Activated CD8-positive, alpha-beta memory T cell treated with anti-CD3 and anti-CD28 coated beads for 4 hours (primary cell): ENCODE results near the gene TMEM116.
"Not testable (repeated sequence)": the region's sequence is repeated elsewhere in the genome, so short reads cannot be mapped to it uniquely, and the experiment has no call there.

Experiments
- DNase-seq, 2 donors: peaks; one replicate each; pipeline ENCODE4 v3.0.0-alpha.2; 2020; ENCODE audit warnings: low read depth in 2 of 2

The TMEM116 gene

DNA sequence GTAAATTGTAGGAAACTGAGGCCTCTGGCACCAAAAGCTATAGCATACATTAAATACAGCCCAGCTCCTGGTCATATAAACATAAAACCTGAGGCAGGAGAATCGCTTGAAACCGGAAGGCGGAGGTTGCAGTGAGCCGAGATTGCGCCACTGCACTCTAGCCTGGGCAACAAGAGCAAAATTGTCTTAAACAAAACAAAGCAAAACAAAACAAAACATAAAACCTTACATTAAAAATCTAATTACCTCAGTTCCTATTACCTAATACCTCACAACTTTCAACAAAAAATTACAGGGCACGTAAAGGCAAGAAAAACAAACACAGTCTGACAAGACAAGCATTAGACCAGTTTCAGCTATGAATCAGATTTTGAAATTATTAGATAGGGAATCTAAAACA, 36.7 kb downstream of the TMEM116 start:
- DNase-seq, result no peak

DNA sequence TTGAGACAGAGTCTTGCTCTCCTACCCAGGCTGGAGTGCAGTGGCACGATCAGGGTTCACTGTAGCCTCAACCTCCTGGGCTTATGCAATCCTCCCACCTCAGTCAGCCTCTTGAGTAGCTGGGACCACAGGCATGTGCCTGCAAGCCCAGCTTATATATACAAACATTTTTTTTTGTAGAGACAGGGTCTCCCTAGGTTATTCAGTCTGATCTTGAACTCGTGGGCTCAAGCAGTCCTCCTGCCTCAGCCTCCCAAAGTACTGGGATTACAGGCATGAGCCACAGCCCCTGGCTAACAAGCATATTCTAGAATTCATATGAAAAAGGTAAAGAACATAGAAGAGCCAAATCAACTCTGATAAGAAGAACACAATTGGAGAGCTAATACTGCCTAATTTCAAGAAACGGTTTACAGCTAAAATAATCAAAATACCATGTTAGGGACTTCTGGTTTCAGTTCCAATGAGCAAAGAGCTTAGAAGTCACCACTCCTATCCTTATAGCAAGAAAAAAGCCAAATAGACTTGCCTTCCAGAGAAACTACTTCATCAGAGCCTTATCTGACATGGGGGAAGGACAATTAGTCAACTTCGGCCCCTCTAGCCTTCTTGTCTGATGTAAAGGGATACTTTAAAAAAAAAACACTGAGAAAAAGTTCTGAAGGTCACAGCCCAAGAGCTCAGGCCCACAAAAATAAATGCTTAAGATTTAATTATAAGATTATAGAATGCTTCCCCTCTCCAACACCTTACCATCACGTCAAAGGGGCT, 37.6 kb downstream of the TMEM116 start:
- no peak for DNase-seq

DNA sequence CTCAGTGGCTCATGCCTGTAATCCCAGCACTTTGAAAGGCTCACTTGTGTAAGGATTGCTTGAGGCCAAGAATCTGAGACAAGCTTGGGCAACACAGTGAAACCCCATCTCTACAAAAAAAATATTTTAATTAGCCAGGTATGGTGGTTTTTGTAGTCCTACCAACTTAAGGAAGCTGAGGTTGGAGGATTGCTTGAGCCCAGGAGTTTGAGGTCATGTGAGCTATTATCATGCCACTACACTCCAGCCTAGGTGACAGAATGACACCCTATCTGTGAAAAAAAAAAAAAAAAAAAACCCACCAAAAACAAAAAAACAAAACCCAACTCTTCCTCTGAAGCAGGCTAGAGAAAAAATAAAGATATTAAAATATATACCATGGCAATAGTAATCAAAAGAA, 41.2 kb downstream of the TMEM116 start:
- DNase-seq, result no peak

DNA sequence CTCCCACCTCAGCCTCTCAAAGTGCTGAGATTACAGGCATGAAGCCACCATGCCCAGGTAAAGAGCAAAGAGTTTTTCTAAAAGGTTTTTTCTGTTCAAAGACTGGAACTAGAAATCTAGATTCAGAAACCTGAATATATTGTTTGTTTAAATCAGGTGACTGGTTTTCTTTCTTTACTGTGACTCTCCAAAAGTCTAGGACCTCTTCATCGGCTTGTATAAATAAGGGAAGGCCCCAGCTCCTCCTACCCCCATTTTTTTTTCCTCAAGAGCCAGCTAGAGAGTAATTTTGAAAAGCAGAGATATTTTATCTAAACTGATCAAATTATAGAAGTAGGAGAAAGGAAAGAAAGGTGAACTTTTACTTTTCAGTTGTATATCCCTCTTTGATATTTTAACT, 48.0 kb downstream of the TMEM116 start:
- DNase-seq, result no peak

DNA sequence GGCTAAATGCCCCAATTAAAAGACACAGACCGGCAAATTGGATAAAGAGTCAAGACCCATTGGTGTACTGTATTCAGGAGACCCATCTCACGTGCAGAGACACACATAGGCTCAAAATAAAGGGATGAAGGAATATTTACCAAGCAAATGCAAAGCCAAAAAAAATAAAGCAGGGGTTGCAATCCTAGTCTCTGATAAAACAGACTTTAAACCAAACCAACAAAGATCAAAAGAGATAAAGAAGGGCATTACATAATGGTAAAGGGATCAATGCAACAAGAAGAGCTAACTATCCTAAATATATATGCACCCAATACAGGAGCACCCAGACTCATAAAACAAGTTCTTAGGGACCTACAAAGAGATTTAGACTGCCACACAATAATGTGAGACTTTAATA, 53.4 kb downstream of the TMEM116 start:
- DNase-seq, result not testable (repeated sequence)

DNA sequence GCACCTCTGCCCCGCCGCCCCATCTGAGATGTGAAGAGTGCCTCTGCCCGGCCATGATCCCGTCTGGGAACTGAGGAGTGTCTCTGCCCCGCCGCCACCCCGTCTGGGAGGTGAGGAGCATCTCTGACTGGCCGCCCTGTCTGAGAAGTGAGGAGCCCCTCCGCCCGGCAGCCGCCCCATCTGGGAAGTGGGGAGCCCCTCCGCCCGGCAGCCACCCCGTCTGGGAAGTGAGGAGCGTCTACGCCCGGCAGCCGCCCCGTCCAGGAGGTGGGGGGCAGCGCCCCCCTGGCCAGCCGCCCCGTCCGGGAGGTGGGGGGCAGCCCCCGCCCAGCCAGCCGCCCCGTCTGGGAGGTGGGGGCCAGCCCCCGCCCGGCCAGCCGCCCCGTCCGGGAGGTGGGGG, 55.7 kb downstream of the TMEM116 start:
- not testable (repeated sequence) for DNase-seq

DNA sequence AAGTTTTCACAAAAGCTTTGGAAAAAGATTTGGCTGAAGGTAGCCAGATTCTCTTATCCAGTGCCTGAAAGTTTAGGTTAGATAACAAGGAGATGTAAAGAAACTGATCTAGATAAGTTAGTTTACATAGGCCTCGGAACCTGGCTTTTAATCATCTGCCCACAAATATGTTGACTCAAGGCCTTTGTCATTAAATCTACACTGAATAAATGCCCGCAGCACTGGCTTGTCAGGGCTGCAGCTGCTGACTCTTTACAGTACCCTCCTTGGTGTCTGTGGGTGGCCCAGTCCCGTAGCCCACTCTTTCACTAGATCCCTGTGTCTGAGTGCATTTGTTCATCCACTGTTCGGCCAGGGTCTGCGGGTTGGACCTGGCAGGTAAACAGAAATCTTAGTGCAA, 58.0 kb downstream of the TMEM116 start:
- DNase-seq, result no peak

DNA sequence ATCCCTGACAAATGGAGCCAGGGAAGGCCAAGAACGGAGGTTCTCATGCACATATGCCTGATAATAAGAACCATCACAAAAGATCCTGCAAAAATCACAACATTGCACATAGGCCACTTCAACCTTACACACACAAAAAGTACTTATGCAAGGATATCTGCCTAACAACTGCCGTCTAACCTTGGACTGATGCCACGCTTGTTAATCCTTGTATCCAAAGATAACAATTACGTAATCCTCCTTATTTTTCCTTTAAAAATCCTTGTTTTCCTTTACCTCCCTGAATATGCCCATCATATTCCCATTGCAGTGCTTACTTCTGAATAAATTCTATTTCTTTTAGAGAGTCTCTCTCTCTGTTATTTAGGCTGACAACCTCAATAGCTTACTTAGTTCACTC, 59.5 kb downstream of the TMEM116 start:
- DNase-seq, result no peak

DNA sequence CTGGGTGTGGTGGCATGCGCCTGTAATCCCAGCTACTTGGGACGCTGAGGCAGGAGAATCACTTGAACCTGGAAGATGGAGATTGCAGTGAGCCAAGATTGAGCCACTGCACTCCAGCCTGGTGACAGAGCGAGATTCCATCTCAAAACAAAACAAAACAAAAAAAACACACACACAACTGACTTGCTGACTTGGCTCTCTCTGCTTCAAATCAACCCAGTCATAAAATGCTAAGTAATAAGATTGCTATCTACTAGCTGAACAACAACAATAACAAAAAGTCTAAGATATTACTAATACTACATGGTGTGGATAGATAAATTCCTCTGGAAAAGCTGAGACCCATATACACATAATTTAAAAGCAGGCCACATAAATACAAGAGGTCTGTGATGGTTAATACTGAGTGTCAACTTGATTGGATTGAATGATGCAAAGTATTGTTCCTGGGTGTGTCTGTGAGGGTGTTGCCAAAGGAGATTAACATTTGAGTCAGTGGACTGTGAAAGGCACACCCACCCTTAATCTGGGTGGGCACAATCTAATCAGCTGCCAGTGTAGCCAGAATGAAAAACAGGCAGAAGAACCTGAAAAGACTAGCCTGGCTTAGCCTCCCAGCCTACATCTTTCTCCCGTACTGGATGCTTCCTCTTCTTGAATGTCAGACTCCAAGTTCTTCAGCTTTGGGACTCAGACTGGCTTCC, 60.7 kb downstream of the TMEM116 start:
- DNase-seq, result not testable (repeated sequence)

DNA sequence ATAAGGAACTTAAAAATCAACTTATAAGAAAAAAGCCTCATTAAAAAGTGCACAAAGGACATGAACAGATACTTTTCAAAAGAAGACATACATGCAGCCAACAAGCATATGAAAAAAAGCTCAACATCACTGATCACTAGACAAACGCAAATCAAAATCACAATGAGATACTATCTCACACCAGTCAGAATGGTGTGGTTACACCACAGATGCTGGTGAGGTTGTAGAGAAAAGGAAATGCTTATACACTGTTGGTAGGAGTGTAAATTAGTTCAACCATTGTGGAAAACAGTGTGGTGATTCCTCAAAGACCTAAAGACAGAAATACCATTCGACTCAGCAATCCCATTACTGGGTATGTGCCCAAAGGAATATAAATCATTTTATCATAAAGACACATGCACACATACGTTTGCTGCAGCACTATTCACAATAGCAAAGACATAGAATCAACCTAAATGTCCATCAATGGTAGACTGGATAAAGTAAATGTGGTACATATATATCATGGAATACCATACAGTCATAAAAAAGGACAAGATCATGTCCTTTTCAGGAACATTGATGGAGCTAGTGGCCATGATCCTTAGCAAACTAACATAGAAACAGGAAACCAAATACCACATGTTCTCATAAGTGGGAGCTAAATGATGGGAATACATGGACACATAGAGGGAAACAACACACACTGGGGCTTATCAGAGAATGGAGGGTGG, 61.8 kb downstream of the TMEM116 start:
- DNase-seq, result not testable (repeated sequence)

DNA sequence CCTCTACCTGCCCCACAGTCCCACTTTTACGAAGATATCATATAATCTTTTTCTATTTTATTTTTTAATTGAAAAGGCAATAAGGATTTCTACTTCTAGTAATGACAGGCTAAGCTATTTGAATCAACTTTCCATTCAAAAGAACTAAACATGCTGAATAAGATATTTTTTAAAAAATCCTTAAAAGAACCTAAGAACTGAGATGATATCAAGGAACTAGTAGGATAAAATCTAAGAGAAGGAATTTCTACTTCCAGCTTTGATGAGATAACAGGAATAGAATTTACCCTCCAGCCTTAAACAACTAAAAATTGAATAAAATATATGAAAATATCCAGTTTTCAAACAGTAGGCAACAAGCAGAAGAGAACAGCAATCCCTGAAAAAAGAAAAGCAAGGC, 69.0 kb downstream of the TMEM116 start:
- no peak for DNase-seq

DNA sequence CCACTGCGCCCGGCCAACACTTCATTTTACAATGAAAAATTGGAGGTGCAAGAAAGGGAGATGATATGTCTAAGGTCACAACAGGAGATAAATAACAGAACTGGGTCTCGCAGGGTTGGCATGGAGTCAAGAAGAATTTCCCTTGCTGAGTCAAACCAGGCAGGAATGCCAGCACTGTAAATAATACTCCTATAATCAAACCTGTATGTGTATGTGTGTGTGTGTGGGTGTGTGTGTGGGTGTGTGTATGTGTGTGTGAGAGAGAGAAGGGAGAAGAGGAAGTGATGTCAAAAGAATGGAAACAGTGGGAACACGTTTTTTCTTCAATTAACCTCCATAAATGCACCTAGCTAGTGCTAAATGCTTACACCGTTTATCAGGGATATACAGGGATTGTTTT, 70.4 kb downstream of the TMEM116 start:
- no peak for DNase-seq

DNA sequence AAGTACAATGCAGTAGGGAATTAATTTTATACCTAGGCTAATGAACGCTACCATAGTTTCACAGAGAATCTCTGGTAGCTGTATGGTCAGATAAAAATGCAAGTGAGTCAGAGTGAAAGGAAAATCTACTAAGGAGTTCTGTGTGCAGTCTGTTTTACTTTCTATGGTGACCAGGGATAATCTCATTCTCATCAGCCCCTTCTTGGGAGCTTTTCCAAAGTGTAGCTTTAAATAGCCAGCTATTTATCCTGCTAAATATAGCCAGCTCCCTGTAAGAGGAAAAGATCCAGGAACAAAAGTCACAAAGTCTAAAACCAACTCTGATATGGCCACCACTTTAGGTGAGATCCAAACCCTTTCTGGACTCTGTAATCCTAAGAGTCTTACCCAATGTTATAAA, 75.5 kb downstream of the TMEM116 start:
- no peak for DNase-seq

DNA sequence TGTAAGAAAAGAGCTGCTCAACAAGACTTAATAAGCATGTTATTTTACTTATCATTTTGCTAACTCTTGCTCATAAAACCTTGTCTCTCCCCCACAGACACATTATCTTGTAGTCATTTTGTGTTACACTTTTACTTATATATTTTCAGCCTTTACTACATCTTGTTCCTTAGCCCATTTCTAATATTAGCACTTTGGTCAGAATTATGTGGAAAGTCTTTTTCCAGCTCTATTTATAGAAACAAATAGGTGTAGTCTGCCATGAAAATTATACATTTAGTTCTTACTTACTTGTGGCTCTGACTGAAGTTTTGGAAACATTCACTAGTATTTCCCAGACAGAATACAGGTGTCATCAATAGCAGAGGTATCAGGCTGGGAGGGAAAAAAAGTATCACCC, 76.1 kb downstream of the TMEM116 start:
- DNase-seq, result no peak

DNA sequence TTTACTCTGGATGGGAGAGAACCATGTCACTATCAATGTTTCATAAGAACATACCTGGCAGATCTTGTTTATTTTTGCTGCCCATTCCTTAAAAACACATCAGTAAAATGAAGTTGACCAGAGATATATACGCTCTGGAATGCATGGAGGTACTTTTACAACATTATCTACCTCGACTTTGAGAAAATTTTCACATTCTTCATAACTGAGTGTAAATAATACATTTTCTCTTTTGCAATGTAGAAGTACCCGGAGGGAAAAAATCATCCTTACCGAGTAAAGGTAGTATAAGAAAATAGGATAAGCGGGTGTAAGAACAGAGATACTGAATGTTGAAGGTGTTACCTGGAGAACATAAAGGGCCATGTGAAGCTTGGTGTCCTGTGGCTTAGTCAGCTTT, 80.7 kb downstream of the TMEM116 start:
- no peak for DNase-seq

DNA sequence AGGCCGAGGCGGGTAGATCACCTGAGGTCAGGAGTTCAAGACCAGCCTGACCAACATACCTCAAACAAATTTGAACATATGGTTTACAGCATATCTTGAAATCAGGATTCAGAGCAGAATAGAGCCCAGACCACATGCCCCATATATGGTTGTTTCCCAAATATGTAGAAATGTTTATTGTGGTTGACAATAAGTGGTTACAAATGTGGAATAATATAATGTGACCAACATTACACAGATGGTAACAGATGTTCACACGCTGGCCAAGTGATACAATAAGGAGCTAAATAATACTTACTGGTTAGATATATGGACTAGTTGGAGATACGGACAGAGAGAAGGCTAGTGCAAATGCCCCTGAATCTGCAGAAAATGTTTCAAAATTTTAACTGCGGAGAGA, 85.6 kb downstream of the TMEM116 start:
- no peak for DNase-seq

DNA sequence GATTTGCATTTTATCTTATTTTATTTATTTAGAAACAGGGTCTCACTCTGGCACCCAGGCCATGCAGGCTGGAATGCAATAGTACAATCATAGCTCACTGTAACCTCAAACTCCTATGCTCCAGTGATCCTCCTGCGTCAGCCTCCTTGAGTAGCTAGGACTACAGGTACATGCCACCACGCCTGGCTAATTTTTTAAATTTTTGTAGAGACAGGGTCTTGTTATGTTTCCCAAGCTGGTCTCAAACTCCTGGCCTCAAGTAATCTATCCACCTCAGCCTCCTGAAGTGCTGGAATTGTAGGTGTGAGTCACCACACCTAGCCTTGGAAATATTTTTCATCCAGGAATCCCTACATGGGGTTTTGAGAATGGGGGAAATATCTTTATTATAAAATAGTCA, 86.3 kb downstream of the TMEM116 start:
- no peak for DNase-seq

DNA sequence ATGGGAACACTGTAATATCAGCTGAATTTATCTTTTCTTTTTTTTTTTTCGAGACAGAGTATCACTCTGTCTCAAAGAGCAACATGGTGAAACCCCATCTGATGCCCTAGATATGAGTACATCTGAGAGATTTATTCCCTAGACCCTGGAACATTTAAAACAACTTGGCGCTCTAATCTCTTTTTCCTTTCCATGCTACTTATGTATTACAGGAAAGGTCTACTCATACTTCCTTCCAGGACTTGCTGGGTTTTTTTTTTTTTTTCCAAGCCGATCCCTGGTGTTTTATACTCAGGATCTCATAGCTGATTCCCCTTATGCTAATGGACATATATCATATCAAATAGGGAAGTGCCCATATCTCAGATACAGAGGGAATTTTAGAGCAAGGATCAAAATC, 87.8 kb downstream of the TMEM116 start:
- DNase-seq, result no peak

DNA sequence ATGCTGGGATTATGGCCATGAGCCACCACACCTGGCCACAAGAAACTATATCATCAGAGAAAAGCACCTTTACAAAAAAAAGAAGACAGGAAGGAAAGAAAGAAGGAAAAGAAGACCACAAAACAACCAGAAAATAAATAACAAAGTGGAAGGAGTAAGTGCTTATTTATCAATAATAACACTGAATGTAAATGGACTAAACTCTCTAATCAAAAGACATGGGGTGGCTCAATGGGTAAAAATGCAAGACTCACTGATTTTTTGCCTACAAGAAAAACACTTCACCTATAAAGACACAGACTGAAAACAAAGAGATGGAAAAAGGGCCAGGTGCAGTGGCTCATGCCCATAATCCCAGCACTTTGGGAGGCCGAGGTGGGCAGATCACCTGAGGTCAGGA, 105.2 kb downstream of the TMEM116 start:
- no peak for DNase-seq

DNA sequence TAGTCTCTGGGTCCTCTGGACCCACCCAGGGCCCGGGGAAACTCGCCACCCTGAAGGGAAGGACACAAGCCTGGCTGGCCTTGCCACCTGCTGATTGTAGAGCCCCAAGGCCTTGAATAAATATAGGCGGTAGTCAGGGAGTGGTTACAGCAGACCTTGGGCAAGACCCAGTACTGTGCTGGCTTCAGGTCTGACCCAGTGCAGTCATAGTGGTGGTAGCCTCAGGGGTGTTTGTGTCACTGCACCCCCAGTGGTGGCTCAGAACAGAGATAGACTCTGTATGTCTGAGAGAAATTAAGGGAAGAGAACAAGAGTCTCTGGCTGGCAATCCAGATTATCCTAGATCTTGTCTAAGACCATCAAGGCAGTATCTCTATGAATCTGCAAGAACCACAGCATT, 107.5 kb downstream of the TMEM116 start:
- no peak for DNase-seq

DNA sequence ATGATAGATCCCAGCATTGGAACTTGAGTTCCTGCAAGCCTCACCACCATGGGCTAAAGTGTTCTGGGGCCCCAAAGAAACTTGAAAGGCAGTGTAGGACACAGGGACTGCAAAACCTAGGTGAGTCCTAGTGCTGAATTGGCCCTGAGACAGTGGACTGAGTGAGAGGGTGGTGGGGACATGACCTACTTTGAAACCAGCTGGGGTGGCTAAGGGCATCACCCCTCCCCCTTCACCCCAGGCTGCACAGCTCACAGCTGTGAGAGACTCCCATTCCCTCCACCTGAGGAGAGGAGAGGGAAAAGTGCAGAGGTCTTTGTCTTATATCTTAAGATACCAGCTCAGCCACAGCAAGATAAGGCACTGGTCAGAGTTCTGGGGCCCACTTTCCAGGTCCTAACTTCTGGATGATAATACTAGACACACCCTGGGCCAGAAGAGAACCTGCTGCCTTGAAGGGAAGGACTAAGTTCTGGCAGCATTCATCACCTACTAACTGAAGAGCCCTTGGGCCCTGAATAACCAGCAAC, 108.5 kb downstream of the TMEM116 start:
- DNase-seq, result no peak

DNA sequence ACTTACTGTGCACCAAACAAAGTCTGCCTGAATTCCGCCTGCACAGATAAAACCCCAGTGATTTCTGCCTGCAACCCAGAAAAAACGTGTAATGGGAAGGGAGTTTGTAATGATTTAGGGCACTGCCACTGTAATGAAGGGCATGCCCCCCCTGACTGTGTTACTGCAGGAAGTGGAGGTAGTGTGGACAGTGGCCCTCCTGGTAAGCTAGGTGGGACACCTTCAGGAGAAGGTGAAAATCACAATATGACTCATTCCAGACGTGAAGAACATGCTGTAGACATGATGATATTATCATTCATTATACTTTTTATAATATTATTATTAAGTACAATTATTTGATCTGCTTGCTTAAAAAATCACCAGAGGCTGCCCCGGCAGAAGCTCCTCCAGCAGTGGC, 111.8 kb downstream of the TMEM116 start:
- DNase-seq, result no peak

DNA sequence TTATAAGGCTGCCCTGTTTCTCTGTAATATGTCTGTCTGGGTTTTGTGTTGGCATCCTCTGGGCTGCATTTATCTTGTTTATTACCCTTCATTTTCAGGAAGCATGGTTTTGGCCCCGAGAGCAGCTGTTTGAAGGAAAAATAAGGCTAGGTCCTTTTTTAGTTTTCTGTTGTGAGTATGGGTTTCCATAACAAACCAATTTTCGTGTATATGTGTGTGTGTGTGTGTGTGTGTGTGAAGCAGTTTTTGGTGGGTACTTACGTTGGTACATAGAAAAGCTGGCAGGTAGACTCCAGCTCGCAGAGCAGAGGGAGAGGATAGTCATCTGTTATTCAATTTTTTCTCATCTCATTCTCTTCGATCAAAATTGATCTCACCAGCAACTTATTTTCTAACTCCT, 118.4 kb downstream of the TMEM116 start:
- no peak for DNase-seq
